ENCODE measurements around the gene BRF1.
A peak's percentile ranks its signal among the peaks of the same experiment; 100 is the strongest.
"Not testable (repeated sequence)": the region's sequence is repeated elsewhere in the genome, so short reads cannot be mapped to it uniquely, and the experiment has no call there.

The BRF1 gene

GRCh38 chr14:105299654-105300541 is 903 bp downstream of the BRF1 start:
- peak overlapping the region; percentile 79; the same call in 1 of the 2 replicates for H3K9ac ChIP-seq (ENCODE audit: low read depth, low read length)
- peaks cover 12% of the 10 kb centered on the region for H3K27me3 ChIP-seq (ENCODE audit: insufficient read depth, low read length)
- H3K9me3 ChIP-seq (ENCODE audit: insufficient read depth, low read depth, low read length) = no peaks in the 10 kb centered on the region
- no peak overlapping the region for H3K27ac ChIP-seq (ENCODE audit: low read length)
- peak overlapping the region; percentile 81 for H3K4me3 ChIP-seq (ENCODE audit: low read length)
- H3K36me3 ChIP-seq (ENCODE audit: insufficient read depth, low read depth, low read length) = no peaks in the 10 kb centered on the region
- H3K4me1 ChIP-seq (ENCODE audit: insufficient read depth, low read length) = no peaks in the 10 kb centered on the region

DNA sequence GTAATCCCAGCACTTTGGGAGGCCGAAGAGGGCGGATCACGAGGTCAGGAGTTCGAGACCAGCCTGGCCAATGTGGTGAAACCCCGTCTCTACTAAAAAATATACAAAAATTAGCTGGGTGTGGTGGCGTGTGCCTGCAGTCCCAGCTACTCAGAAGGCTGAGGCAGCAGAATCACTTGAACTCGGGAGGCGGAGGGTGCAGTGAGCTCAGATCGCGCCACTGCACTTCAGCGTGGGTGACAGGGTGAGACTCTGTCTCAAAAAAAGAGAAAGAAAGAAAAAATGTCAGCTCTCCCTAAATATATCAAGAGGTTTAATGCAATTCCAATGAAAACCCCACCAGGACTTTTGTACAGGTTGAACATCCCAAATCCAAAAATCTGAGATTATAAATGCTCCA is 3.5 kb downstream of the BRF1 start:
- not testable (repeated sequence) for H3K4me1 ChIP-seq (ENCODE audit: insufficient read depth, low read length); H3K27ac ChIP-seq (ENCODE audit: low read length); H3K36me3 ChIP-seq (ENCODE audit: insufficient read depth, low read depth, low read length); H3K9ac ChIP-seq (ENCODE audit: low read depth, low read length); H3K9me3 ChIP-seq (ENCODE audit: insufficient read depth, low read depth, low read length); H3K4me3 ChIP-seq (ENCODE audit: low read length)
- peaks cover 12% of the 10 kb centered on the region for H3K27me3 ChIP-seq (ENCODE audit: insufficient read depth, low read length)

- Histone ChIP-seq H3K4me3 (ENCODE audit: low read length) (no peak overlapping the region), H3K9me3 (ENCODE audit: insufficient read depth, low read depth, low read length) (no peaks in the 10 kb centered on the region), H3K36me3 (ENCODE audit: insufficient read depth, low read depth, low read length) (no peaks in the 10 kb centered on the region), H3K4me1 (ENCODE audit: insufficient read depth, low read length) (no peaks in the 10 kb centered on the region), H3K27me3 (ENCODE audit: insufficient read depth, low read length) (peaks cover 2% of the 10 kb centered on the region; the same call in 1 of the 2 replicates), H3K9ac (ENCODE audit: low read depth, low read length) (no peak overlapping the region), H3K27ac (ENCODE audit: low read length) (no peak overlapping the region)
These were observed 6.6 kb downstream of the BRF1 start for GRCh38 chr14:105294142-105294597.

GRCh38 chr14:105292826-105293711 is 7.7 kb downstream of the BRF1 start:
- no peaks in the 10 kb centered on the region for H3K36me3 ChIP-seq (ENCODE audit: insufficient read depth, low read depth, low read length)
- no peaks in the 10 kb centered on the region for H3K4me1 ChIP-seq (ENCODE audit: insufficient read depth, low read length)
- H3K9me3 ChIP-seq (ENCODE audit: insufficient read depth, low read depth, low read length) = no peaks in the 10 kb centered on the region
- H3K9ac ChIP-seq (ENCODE audit: low read depth, low read length) = no peak overlapping the region
- H3K4me3 ChIP-seq (ENCODE audit: low read length) = no peak overlapping the region
- no peaks in the 10 kb centered on the region for H3K27me3 ChIP-seq (ENCODE audit: insufficient read depth, low read length)
- H3K27ac ChIP-seq (ENCODE audit: low read length) = no peak overlapping the region

- Histone ChIP-seq H3K36me3 (ENCODE audit: insufficient read depth, low read depth, low read length) (no peaks in the 10 kb centered on the region), H3K4me1 (ENCODE audit: insufficient read depth, low read length) (no peaks in the 10 kb centered on the region), H3K27ac (ENCODE audit: low read length) (no peak overlapping the region), H3K9me3 (ENCODE audit: insufficient read depth, low read depth, low read length) (no peaks in the 10 kb centered on the region), H3K27me3 (ENCODE audit: insufficient read depth, low read length) (no peaks in the 10 kb centered on the region), H3K4me3 (ENCODE audit: low read length) (no peak overlapping the region), H3K9ac (ENCODE audit: low read depth, low read length) (no peak overlapping the region)
These were observed 10.0 kb downstream of the BRF1 start for GRCh38 chr14:105290621-105291346.

DNA sequence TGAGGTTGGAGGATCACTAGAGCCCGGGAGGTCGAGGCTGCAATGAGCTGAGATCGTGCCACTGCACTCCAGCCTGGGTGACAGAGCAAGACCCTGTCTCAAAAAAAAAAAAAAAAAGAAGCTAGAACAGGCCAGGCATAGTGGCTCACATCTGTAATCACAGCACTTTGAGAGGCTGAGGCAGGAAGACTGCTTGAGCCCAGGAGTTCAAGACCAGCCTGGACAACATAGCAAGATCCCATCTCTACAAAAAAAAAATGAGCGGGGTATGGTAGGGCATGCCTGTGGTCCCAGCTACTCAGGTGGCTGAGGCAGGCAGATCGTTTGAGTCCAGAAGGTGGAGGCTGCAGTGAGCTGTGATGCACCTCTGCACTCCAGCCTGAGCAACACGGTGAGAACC is 11.9 kb downstream of the BRF1 start:
- H3K9me3 ChIP-seq (ENCODE audit: insufficient read depth, low read depth, low read length); H3K27me3 ChIP-seq (ENCODE audit: insufficient read depth, low read length); H3K9ac ChIP-seq (ENCODE audit: low read depth, low read length); H3K36me3 ChIP-seq (ENCODE audit: insufficient read depth, low read depth, low read length); H3K4me3 ChIP-seq (ENCODE audit: low read length); H3K27ac ChIP-seq (ENCODE audit: low read length); H3K4me1 ChIP-seq (ENCODE audit: insufficient read depth, low read length): not testable (repeated sequence)

- Histone ChIP-seq H3K27ac (ENCODE audit: low read length) (no peak overlapping the region), H3K9ac (ENCODE audit: low read depth, low read length) (no peak overlapping the region), H3K27me3 (ENCODE audit: insufficient read depth, low read length) (no peaks in the 10 kb centered on the region), H3K9me3 (ENCODE audit: insufficient read depth, low read depth, low read length) (no peaks in the 10 kb centered on the region), H3K4me3 (ENCODE audit: low read length) (no peak overlapping the region), H3K36me3 (ENCODE audit: insufficient read depth, low read depth, low read length) (0 out of 2 replicates have a peak, but pooled peaks cover 3% of the 10 kb centered on the region), H3K4me1 (ENCODE audit: insufficient read depth, low read length) (no peaks in the 10 kb centered on the region)
These were observed 13.3 kb downstream of the BRF1 start for GRCh38 chr14:105287249-105288102.

GRCh38 chr14:105286759-105287144 is 14.0 kb downstream of the BRF1 start:
- Histone ChIP-seq H3K9me3 (ENCODE audit: insufficient read depth, low read depth, low read length) (no peaks in the 10 kb centered on the region), H3K27ac (ENCODE audit: low read length) (no peak overlapping the region), H3K36me3 (ENCODE audit: insufficient read depth, low read depth, low read length) (0 out of 2 replicates have a peak, but pooled peaks cover 3% of the 10 kb centered on the region), H3K4me1 (ENCODE audit: insufficient read depth, low read length) (no peaks in the 10 kb centered on the region), H3K9ac (ENCODE audit: low read depth, low read length) (no peak overlapping the region), H3K4me3 (ENCODE audit: low read length) (no peak overlapping the region), H3K27me3 (ENCODE audit: insufficient read depth, low read length) (no peaks in the 10 kb centered on the region)

DNA sequence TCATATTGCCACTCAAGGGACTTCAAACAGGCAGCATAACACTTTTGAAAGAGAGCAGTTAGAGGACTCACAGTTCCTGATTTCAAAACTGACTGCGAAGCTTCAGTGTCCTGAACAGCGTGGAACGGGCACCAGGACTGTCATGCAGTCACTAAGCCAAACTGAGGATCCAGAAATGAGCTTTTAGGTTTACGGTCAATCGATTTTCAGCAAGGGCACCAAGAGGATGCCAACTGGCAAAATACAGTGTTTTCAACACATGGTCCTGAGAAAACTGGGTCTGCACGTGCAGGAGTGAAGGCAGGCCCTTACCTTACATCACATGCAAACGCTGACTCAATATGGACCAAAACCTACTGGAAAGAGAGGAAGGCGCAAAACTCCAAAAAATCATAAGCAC is 15.6 kb downstream of the BRF1 start:
- 0 out of 2 replicates have a peak, but pooled peaks cover 3% of the 10 kb centered on the region for H3K36me3 ChIP-seq (ENCODE audit: insufficient read depth, low read depth, low read length)
- no peak overlapping the region for H3K4me3 ChIP-seq (ENCODE audit: low read length)
- H3K4me1 ChIP-seq (ENCODE audit: insufficient read depth, low read length) = no peaks in the 10 kb centered on the region
- H3K9ac ChIP-seq (ENCODE audit: low read depth, low read length) = no peak overlapping the region
- H3K27me3 ChIP-seq (ENCODE audit: insufficient read depth, low read length) = no peaks in the 10 kb centered on the region
- H3K27ac ChIP-seq (ENCODE audit: low read length) = no peak overlapping the region
- H3K9me3 ChIP-seq (ENCODE audit: insufficient read depth, low read depth, low read length) = no peaks in the 10 kb centered on the region

- no peak overlapping the region for H3K9ac ChIP-seq (ENCODE audit: low read depth, low read length)
- no peaks in the 10 kb centered on the region for H3K4me1 ChIP-seq (ENCODE audit: insufficient read depth, low read length)
- 0 out of 2 replicates have a peak, but pooled peaks cover 3% of the 10 kb centered on the region for H3K36me3 ChIP-seq (ENCODE audit: insufficient read depth, low read depth, low read length)
- H3K27me3 ChIP-seq (ENCODE audit: insufficient read depth, low read length) = no peaks in the 10 kb centered on the region
- no peak overlapping the region for H3K4me3 ChIP-seq (ENCODE audit: low read length)
- no peak overlapping the region for H3K27ac ChIP-seq (ENCODE audit: low read length)
- H3K9me3 ChIP-seq (ENCODE audit: insufficient read depth, low read depth, low read length) = no peaks in the 10 kb centered on the region
These were observed 16.9 kb downstream of the BRF1 start for GRCh38 chr14:105283899-105284298.

All from iPS-20b (cell line).